ENCODE data around the gene FARS2. TPM values are rescaled to one million over a fixed set of nuclear protein-coding genes. Genes with fewer than 3 reads are reported as not detected.

The FARS2 gene
- total RNA-seq, 1 experiment from 2014 or later = 17.8 TPM

DNA sequence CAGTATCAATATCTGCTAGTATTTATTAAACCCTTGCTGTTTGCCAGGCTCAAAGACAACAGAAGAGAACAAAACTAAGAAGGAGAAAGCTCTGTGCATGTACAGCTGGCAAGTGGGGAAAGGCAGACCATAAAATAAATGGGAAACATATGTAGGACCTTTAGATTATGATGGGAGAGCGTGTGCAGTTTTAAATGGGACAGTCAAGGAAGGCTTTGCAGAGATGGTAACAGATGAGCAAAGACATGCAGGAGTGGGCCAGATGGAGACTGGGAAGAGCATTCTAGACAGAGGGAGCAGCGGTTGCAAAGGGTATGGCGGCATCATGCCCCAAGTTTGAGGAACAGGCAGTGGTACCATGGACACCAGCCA lies 485.4 kb downstream of the FARS2 start:
- Histone ChIP-seq H3K9me3 (ENCODE audit: low read depth, low read length, poor library complexity, severe bottlenecking) (no peaks in the 10 kb centered on the region), H3K4me3 (ENCODE audit: low read depth, low read length, poor library complexity, severe bottlenecking) (no peak overlapping the region), H3K4me1 (ENCODE audit: insufficient read depth, low read length, poor library complexity, severe bottlenecking) (peaks cover 24% of the 10 kb centered on the region), H3K36me3 (ENCODE audit: insufficient read depth, low read length, poor library complexity, severe bottlenecking) (no peaks in the 10 kb centered on the region), H3K27ac (ENCODE audit: low read depth, low read length, poor library complexity, severe bottlenecking) (no peak overlapping the region), H3K27me3 (replicated peaks; ENCODE audit: insufficient read depth, low read depth, low read length, poor library complexity) (no peaks in the 10 kb centered on the region)
- ChIA-PET CTCF (no interaction called here), POLR2A (ENCODE audit: low non-redundant PET) (no interaction called here)
- BruUV-seq (replicated peaks) = no TSS peak
- no peak for DNase-seq (ENCODE audit: low spot score)
- no peak for TF ChIP-seq EZH2 (IDR thresholded peaks at IDR 0.05; ENCODE audit: borderline replicate concordance, low read depth, low read length, poor library complexity, severe bottlenecking)
- TF ChIP-seq, protein P1, sequence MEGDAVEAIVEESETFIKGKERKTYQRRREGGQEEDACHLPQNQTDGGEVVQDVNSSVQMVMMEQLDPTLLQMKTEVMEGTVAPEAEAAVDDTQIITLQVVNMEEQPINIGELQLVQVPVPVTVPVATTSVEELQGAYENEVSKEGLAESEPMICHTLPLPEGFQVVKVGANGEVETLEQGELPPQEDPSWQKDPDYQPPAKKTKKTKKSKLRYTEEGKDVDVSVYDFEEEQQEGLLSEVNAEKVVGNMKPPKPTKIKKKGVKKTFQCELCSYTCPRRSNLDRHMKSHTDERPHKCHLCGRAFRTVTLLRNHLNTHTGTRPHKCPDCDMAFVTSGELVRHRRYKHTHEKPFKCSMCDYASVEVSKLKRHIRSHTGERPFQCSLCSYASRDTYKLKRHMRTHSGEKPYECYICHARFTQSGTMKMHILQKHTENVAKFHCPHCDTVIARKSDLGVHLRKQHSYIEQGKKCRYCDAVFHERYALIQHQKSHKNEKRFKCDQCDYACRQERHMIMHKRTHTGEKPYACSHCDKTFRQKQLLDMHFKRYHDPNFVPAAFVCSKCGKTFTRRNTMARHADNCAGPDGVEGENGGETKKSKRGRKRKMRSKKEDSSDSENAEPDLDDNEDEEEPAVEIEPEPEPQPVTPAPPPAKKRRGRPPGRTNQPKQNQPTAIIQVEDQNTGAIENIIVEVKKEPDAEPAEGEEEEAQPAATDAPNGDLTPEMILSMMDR (conservative IDR thresholded peaks at IDR 0.05; ENCODE audit: low read depth, low read length) = no peak
- intact Hi-C loops (cut with micrococcal nuclease; ENCODE audit: unreplicated experiment) = no loop called here

DNA sequence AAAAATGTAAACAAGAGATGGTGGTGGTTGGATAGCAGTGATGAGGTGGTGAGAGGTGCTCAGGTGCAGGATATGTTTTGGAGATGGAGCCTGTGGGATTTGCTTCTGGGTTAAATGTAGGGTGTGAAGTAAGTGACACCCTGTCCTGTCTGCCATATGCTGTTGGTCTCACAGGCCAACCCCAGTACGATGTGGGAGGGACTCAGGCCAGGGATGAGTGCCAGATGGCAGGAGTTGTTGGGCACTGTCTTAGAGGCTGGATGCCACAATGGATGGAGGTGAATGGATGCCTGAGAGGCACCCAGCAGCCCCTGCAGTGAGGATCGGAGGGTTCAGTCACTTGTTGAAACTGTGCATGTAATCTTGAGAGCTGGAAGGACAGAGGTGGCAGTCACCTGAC lies 486.1 kb downstream of the FARS2 start:
- Histone ChIP-seq H3K9me3 (ENCODE audit: low read depth, low read length, poor library complexity, severe bottlenecking) (no peaks in the 10 kb centered on the region), H3K36me3 (ENCODE audit: insufficient read depth, low read length, poor library complexity, severe bottlenecking) (no peaks in the 10 kb centered on the region), H3K4me3 (ENCODE audit: low read depth, low read length, poor library complexity, severe bottlenecking) (no peak overlapping the region), H3K4me1 (ENCODE audit: insufficient read depth, low read length, poor library complexity, severe bottlenecking) (peaks cover 30% of the 10 kb centered on the region), H3K27ac (ENCODE audit: low read depth, low read length, poor library complexity, severe bottlenecking) (no peak overlapping the region), H3K27me3 (replicated peaks; ENCODE audit: insufficient read depth, low read depth, low read length, poor library complexity) (no peaks in the 10 kb centered on the region)
- DNase-seq (ENCODE audit: low spot score) = no peak
- BruUV-seq (replicated peaks) = no TSS peak
- intact Hi-C loops (cut with micrococcal nuclease; ENCODE audit: unreplicated experiment) = no loop called here
- POLR2A ChIA-PET (ENCODE audit: low non-redundant PET) = no interaction called here
- no peak for TF ChIP-seq EZH2 (IDR thresholded peaks at IDR 0.05; ENCODE audit: borderline replicate concordance, low read depth, low read length, poor library complexity, severe bottlenecking)
- TF ChIP-seq, protein P1 (conservative IDR thresholded peaks at IDR 0.05; ENCODE audit: low read depth, low read length) = no peak
- CTCF ChIA-PET = no interaction called here

DNA sequence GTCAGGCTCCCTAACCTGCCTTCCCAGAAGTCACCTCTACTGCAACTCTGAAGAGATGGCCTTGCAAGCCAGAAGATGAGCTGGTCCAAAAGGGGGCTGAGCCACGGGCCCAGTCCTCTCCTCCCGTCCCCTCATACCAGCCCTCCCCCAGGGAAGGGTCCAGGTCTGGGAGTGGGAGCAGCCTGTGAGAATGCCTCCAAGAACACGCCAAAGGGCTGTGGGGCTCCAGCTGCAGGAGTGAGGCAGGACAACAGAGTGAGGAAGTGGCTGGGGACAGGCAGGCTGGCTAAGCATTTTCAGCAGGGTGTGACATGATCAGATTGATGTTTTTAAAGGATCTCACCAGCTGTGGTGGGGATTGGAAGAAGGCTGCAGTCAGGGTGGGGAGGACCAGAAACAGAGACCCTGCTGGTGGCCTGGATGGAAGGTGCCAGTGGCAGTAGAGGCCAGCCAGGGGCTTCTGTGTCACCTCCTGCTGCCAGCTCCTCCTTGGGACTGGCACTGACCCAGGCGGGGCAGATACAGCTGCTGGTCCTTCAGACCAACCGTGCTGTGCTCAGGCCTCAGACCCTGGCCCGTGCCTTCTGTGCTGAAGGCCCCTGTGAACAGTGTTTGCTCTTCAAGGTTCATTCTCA lies 487.8 kb downstream of the FARS2 start:
- H3K4me1 ChIP-seq (ENCODE audit: insufficient read depth, low read length, poor library complexity, severe bottlenecking) = peaks cover 35% of the 10 kb centered on the region
- no peaks in the 10 kb centered on the region for H3K27me3 ChIP-seq (replicated peaks; ENCODE audit: insufficient read depth, low read depth, low read length, poor library complexity)
- TF ChIP-seq EZH2 (IDR thresholded peaks at IDR 0.05; ENCODE audit: borderline replicate concordance, low read depth, low read length, poor library complexity, severe bottlenecking) = no peak
- TF ChIP-seq, protein P1 (conservative IDR thresholded peaks at IDR 0.05; ENCODE audit: low read depth, low read length) = no peak
- no peak overlapping the region for H3K4me3 ChIP-seq (ENCODE audit: low read depth, low read length, poor library complexity, severe bottlenecking)
- intact Hi-C loops (cut with micrococcal nuclease; ENCODE audit: unreplicated experiment) = no loop called here
- no TSS peak for BruUV-seq (replicated peaks)
- DNase-seq (ENCODE audit: low spot score) = no peak
- H3K36me3 ChIP-seq (ENCODE audit: insufficient read depth, low read length, poor library complexity, severe bottlenecking) = no peaks in the 10 kb centered on the region
- H3K27ac ChIP-seq (ENCODE audit: low read depth, low read length, poor library complexity, severe bottlenecking) = no peak overlapping the region
- H3K9me3 ChIP-seq (ENCODE audit: low read depth, low read length, poor library complexity, severe bottlenecking) = peaks cover 4% of the 10 kb centered on the region
- ChIA-PET CTCF (no interaction called here), POLR2A (ENCODE audit: low non-redundant PET) (interaction anchor here (0.6 kb wide), 1 partner anchor 26 kb away, joined by 3 read pairs; no protein-coding TSS in a partner anchor)

All from A673 (cell line).